ENCODE measurements around the gene SHANK3. TPM values are rescaled to one million over a fixed set of nuclear protein-coding genes. Genes with fewer than 3 reads are reported as not detected.

SHANK3 gene
- total RNA-seq, 2 experiments from 2014 or later, result 0.16 to 0.22 TPM

- Mint-ChIP-seq H3K4me3 (no peak overlapping the region), H3K27ac (no peak overlapping the region), H3K36me3 (ENCODE audit: low read depth) (no peaks in the 10 kb centered on the region), H3K27me3 (no peaks in the 10 kb centered on the region), H3K4me1 (ENCODE audit: low read depth) (peaks cover 13% of the 10 kb centered on the region), H3K9me3 (no peaks in the 10 kb centered on the region)
- no peak for DNase-seq
- ChIA-PET CTCF (no interaction called here), POLR2A (no interaction called here)
- ATAC-seq, result no peak
- no peak for TF ChIP-seq CTCF (IDR thresholded peaks at IDR 0.05)
- intact Hi-C loops (cut with micrococcal nuclease), result no loop called here
Observed at GRCh38 chr22:50699756-50700386, 27.2 kb downstream of the SHANK3 start.

- no peak for TF ChIP-seq CTCF (IDR thresholded peaks at IDR 0.05)
- intact Hi-C loops (cut with micrococcal nuclease), result no loop called here
- peaks cover 13% of the 10 kb centered on the region for H3K4me1 Mint-ChIP-seq (ENCODE audit: low read depth)
- no peak overlapping the region for H3K27ac Mint-ChIP-seq
- H3K4me3 Mint-ChIP-seq, result no peak overlapping the region
- H3K27me3 Mint-ChIP-seq, result no peaks in the 10 kb centered on the region
- ATAC-seq (no peak), DNase-seq (no peak)
- no peaks in the 10 kb centered on the region for H3K36me3 Mint-ChIP-seq (ENCODE audit: low read depth)
- no peaks in the 10 kb centered on the region for H3K9me3 Mint-ChIP-seq
- POLR2A ChIA-PET, result no interaction called here
- CTCF ChIA-PET, result no interaction called here
Observed at GRCh38 chr22:50700387-50701075, 27.9 kb downstream of the SHANK3 start.

GRCh38 chr22:50701076-50701419 is 28.4 kb downstream of the SHANK3 start:
- TF ChIP-seq CTCF (IDR thresholded peaks at IDR 0.05), result no peak
- CTCF ChIA-PET, result interaction anchor here (1.5 kb wide), 1 partner anchor 10 kb away, joined by 4 read pairs; no protein-coding TSS in a partner anchor
- Mint-ChIP-seq H3K9me3 (no peaks in the 10 kb centered on the region), H3K4me3 (no peak overlapping the region), H3K27me3 (no peaks in the 10 kb centered on the region), H3K4me1 (ENCODE audit: low read depth) (peaks cover 13% of the 10 kb centered on the region), H3K36me3 (ENCODE audit: low read depth) (no peaks in the 10 kb centered on the region), H3K27ac (no peak overlapping the region)
- ATAC-seq (no peak), DNase-seq (no peak)
- POLR2A ChIA-PET, result no interaction called here
- intact Hi-C loops (cut with micrococcal nuclease), result no loop called here

GRCh38 chr22:50701428-50702154 is 29.0 kb downstream of the SHANK3 start:
- Mint-ChIP-seq H3K9me3 (no peaks in the 10 kb centered on the region), H3K27me3 (no peaks in the 10 kb centered on the region), H3K27ac (no peak overlapping the region), H3K4me1 (ENCODE audit: low read depth) (peaks cover 13% of the 10 kb centered on the region), H3K36me3 (ENCODE audit: low read depth) (no peaks in the 10 kb centered on the region), H3K4me3 (no peak overlapping the region)
- ATAC-seq (no peak), DNase-seq (no peak)
- TF ChIP-seq CTCF (IDR thresholded peaks at IDR 0.05), result no peak
- POLR2A ChIA-PET, result no interaction called here
- CTCF ChIA-PET, result interaction anchor here (1.5 kb wide), 1 partner anchor 11 kb away, joined by 4 read pairs; no protein-coding TSS in a partner anchor
- intact Hi-C loops (cut with micrococcal nuclease), result no loop called here

GRCh38 chr22:50702261-50702671 is 29.6 kb downstream of the SHANK3 start:
- no peaks in the 10 kb centered on the region for H3K27me3 Mint-ChIP-seq
- peak; percentile 39 for DNase-seq
- ATAC-seq, result peak; percentile 87
- no peak for TF ChIP-seq CTCF (IDR thresholded peaks at IDR 0.05)
- intact Hi-C loops (cut with micrococcal nuclease), result no loop called here
- H3K27ac Mint-ChIP-seq, result no peak overlapping the region
- no peaks in the 10 kb centered on the region for H3K36me3 Mint-ChIP-seq (ENCODE audit: low read depth)
- ChIA-PET POLR2A (interaction anchor here (0.6 kb wide), 1 partner anchor 10 kb away, joined by 3 read pairs; no protein-coding TSS in a partner anchor), CTCF (interaction anchor here (1.5 kb wide), 1 partner anchor 11 kb away, joined by 4 read pairs; no protein-coding TSS in a partner anchor)
- no peak overlapping the region for H3K4me3 Mint-ChIP-seq
- peaks cover 13% of the 10 kb centered on the region for H3K4me1 Mint-ChIP-seq (ENCODE audit: low read depth)
- no peaks in the 10 kb centered on the region for H3K9me3 Mint-ChIP-seq
